K562 (cell line): Measurements from ENCODE around the gene RNASE13. TPM values are rescaled to one million over a fixed set of nuclear protein-coding genes. Genes with fewer than 3 reads are reported as not detected.
A peak's percentile ranks its signal among the peaks of the same experiment; 100 is the strongest.

Experiments
- ARID2 ChIP-seq: fragments of 450-650 bp; IDR thresholded peaks from 2 replicates; pipeline ENCODE4 v1.6.1; 2017; ENCODE audit warnings: antibody characterized with exemption, mild to moderate bottlenecking
- CEBPG ChIP-seq, 3 experiments: fragments of 200-800 bp in 1 of 3; sonication (Bioruptor generic) in 1 of 3; sonication (generic) in 1 of 3; formaldehyde crosslinking in 1 of 3; IDR thresholded peaks in 2 of 3; conservative IDR thresholded peaks in 1 of 3; 2 replicates each; pipeline versions ENCODE4 v1.6.1 to v1.8.0; 2016 to 2022; ENCODE audit warnings: missing compliant biosample characterization in 2 of 3, missing genetic modification characterization in 2 of 3, mild to moderate bottlenecking in 1 of 3, missing genetic modification reagents in 1 of 3
- ETV6 ChIP-seq, 3 experiments: fragments of 150-350 bp in 1 of 3; sonication (generic) in 1 of 3; formaldehyde crosslinking in 1 of 3; IDR thresholded peaks; 2 replicates each; pipeline versions ENCODE4 v1.6.1 to v1.8.0; 2014 to 2022; ENCODE audit warnings: borderline replicate concordance in 2 of 3, low read depth in 2 of 3, antibody characterized with exemption in 1 of 3, low read length in 1 of 3, mild to moderate bottlenecking in 1 of 3, missing genetic modification reagents in 1 of 3
- GABPB1 ChIP-seq: sonication (generic); formaldehyde crosslinking; IDR thresholded peaks from 2 replicates; pipeline ENCODE4 v1.8.0; 2022; ENCODE audit warnings: mild to moderate bottlenecking, missing genetic modification reagents
- KHSRP ChIP-seq: fragments of 450-650 bp; IDR thresholded peaks from 2 replicates; pipeline ENCODE4 v1.6.1; 2017
- L3MBTL2 ChIP-seq: fragments of 450-650 bp; IDR thresholded peaks from 2 replicates; pipeline ENCODE4 v1.6.1; 2016; ENCODE audit warnings: mild to moderate bottlenecking, moderate library complexity
- MYBL2 ChIP-seq, 2 experiments: fragments of 450-650 bp in 1 of 2; sonication (generic) in 1 of 2; formaldehyde crosslinking in 1 of 2; IDR thresholded peaks; 2 replicates each; pipeline versions ENCODE4 v1.6.1 to v1.8.1; 2017 to 2022; ENCODE audit warnings: borderline replicate concordance in 1 of 2, inconsistent platforms in 1 of 2, low read depth in 1 of 2, mild to moderate bottlenecking in 1 of 2, missing genetic modification reagents in 1 of 2, moderate library complexity in 1 of 2
- NCOA1 ChIP-seq: fragments of 450-650 bp; IDR thresholded peaks from 2 replicates; pipeline ENCODE4 v1.6.1; 2016; ENCODE audit warnings: low read depth
- NFATC3 ChIP-seq: fragments of 450-650 bp; IDR thresholded peaks from 2 replicates; pipeline ENCODE4 v1.6.1; 2017; ENCODE audit warnings: mild to moderate bottlenecking
- NR2C2 ChIP-seq, 2 experiments: fragments of 200-800 bp in 1 of 2; sonication (Bioruptor generic) in 1 of 2; sonication (generic) in 1 of 2; formaldehyde crosslinking in 1 of 2; IDR thresholded peaks; 2 replicates each; pipeline versions ENCODE4 v1.6.1 to v1.8.0; 2016 to 2022; ENCODE audit warnings: mild to moderate bottlenecking in 1 of 2, missing compliant biosample characterization in 1 of 2, missing genetic modification characterization in 1 of 2, missing genetic modification reagents in 1 of 2
- POLR2A ChIP-seq: fragments of 450-650 bp; conservative IDR thresholded peaks from 2 replicates; pipeline ENCODE4 v1.6.1; 2016
- RBM34 ChIP-seq: fragments of 200-400 bp; formaldehyde crosslinking; IDR thresholded peaks from 2 replicates; pipeline ENCODE4 v1.6.1; 2018; ENCODE audit warnings: low read length, borderline replicate concordance; ENCODE audit not compliant: insufficient read depth
- SMC3 ChIP-seq: conservative IDR thresholded peaks from 2 replicates; pipeline ENCODE4 v1.6.1; 2011; ENCODE audit warnings: low read depth, low read length, improper control_type of control experiment; ENCODE audit not compliant: insufficient read depth
- SNIP1 ChIP-seq: fragments of 450-650 bp; IDR thresholded peaks from 2 replicates; pipeline ENCODE4 v1.7.1; 2017; ENCODE audit warnings: low read depth, mild to moderate bottlenecking
- TFAP4 ChIP-seq: sonication (generic); formaldehyde crosslinking; IDR thresholded peaks from 2 replicates; pipeline ENCODE4 v1.8.0; 2022; ENCODE audit warnings: missing genetic modification reagents, mild to moderate bottlenecking, moderate library complexity, borderline replicate concordance
- VEZF1 ChIP-seq: fragments of 200-800 bp; sonication (Bioruptor generic); IDR thresholded peaks from 2 replicates; pipeline ENCODE4 v1.6.1; 2017; ENCODE audit warnings: missing genetic modification characterization, missing compliant biosample characterization
- ZFPM2 ChIP-seq: fragments of 250-450 bp; sonication (Bioruptor Pico); IDR thresholded peaks from 2 replicates; pipeline ENCODE4 v1.5.1; 2022; ENCODE audit warnings: mild to moderate bottlenecking
- ZNF133 ChIP-seq: fragments of 250-450 bp; sonication (Bioruptor Pico); IDR thresholded peaks from 2 replicates; pipeline ENCODE4 v1.4.0; 2020; ENCODE audit warnings: mild to moderate bottlenecking
- ZNF174 ChIP-seq: fragments of 250-450 bp; sonication (Bioruptor Pico); IDR thresholded peaks from 2 replicates; pipeline ENCODE4 v1.4.0; 2020; ENCODE audit warnings: mild to moderate bottlenecking
- ZNF740 ChIP-seq, 3 experiments: fragments of 200-800 bp in 1 of 3; sonication (Bioruptor generic) in 1 of 3; sonication (generic) in 1 of 3; formaldehyde crosslinking in 1 of 3; IDR thresholded peaks; 2 replicates each; pipeline versions ENCODE4 v1.6.1 to v1.8.0; 2016 to 2022; ENCODE audit warnings: mild to moderate bottlenecking in 2 of 3, missing compliant biosample characterization in 2 of 3, missing genetic modification characterization in 2 of 3, missing genetic modification reagents in 1 of 3
- polyA plus RNA-seq, 8 experiments: library from polyadenylated mRNA; depleted of rRNA in 4 of 8; stranded (reverse) in 5 of 8; unstranded in 3 of 8; fragments of >200 nt; fragmentation: Nextera tagmentation in 2 of 8; fragmentation: Illumina TruSeq in 1 of 8; extraction: Ambion mirVana in 2 of 8; extraction: Trizol in 1 of 8; gene quantifications; 2 replicates each; pipeline versions ENCODE4 v1.2.1 to v1.2.3, GENCODE V29; 2011 to 2014; ENCODE audit warnings: inconsistent platforms in 1 of 8, missing spikeins in 1 of 8
- total RNA-seq, 7 experiments: library from RNA; depleted of rRNA in 6 of 7; stranded (reverse); fragments of >200 nt in 6 of 7; fragmentation: Illumina TruSeq in 2 of 7; extraction: Trizol in 2 of 7; gene quantifications; 2 replicates each; pipeline versions ENCODE4 v1.2.1 to v1.2.3, GENCODE V29; 2011 to 2021; ENCODE audit warnings: low replicate concordance in 1 of 7

Gene RNASE13
- total and polyA plus RNA-seq, 9 of the 15 experiments (the other 6 are each of a cell fraction or from before 2014, with no cell fraction given): not detected

- TF ChIP-seq TFAP4 (0 out of 2 replicates have a peak, but pooled peaks have one; percentile 32), ETV6 (IDR thresholded peaks at IDR 0.05; ENCODE audit: borderline replicate concordance in 1 of 2, low read depth in 2 of 2, low read length in 1 of 2) (no peak), ETV6 (CRISPR knock-in tag; IDR thresholded peaks at IDR 0.05; ENCODE audit: borderline replicate concordance) (no peak), RBM34 (no peak), ARID2 (no peak), GABPB1 (0 out of 2 replicates have a peak, but pooled peaks have one; percentile 15), ZNF133 (no peak), SMC3 (no peak), NFATC3 (no peak), POLR2A (peak; percentile 65), NR2C2 (CRISPR knock-in tag; IDR thresholded peaks at IDR 0.05) (no peak), NR2C2 (tag; IDR thresholded peaks at IDR 0.05) (peak; percentile 43), L3MBTL2 (peak; percentile 42; the same call in 1 of the 2 replicates), VEZF1 (peak; percentile 90), MYBL2 (IDR thresholded peaks at IDR 0.05; ENCODE audit: low read depth) (no peak), MYBL2 (CRISPR knock-in tag; IDR thresholded peaks at IDR 0.05; ENCODE audit: borderline replicate concordance) (no peak), ZFPM2 (CRISPR knock-in tag) (no peak), KHSRP (no peak), SNIP1 (no peak), ZNF740 (CRISPR knock-in tag; IDR thresholded peaks at IDR 0.05) (no peak), ZNF740 (tag; IDR thresholded peaks at IDR 0.05) (no peak), NCOA1 (no peak), CEBPG (CRISPR knock-in tag; IDR thresholded peaks at IDR 0.05) (no peak), CEBPG (tag; conservative IDR thresholded peaks at IDR 0.05 in 1 of 2, IDR thresholded peaks at IDR 0.05 in 1 of 2) (no peak), ZNF174 (CRISPR knock-in tag) (no peak)
These were observed 9.8 kb downstream of the RNASE13 start, which contains the start of gene NDRG2 (continued) for GRCh38 chr14:21024585-21025370.
